Stimulated activated naive CD8-positive, alpha-beta T cell treated with anti-CD3 and anti-CD28 coated beads, Interleukin-15, Interleukin-2, amounts not matched to agents 100 ng/mL and 50 ng/mL, for 24 hours (primary cell): ENCODE data around the gene MB.

Experiments
- H3K27ac Mint-ChIP-seq: one replicate; pipeline ENCODE4 v1.8.0; 2021; ENCODE audit warnings: mild to moderate bottlenecking, mixed read lengths
- H3K27me3 Mint-ChIP-seq: one replicate; pipeline ENCODE4 v1.8.0; 2021; ENCODE audit warnings: mixed read lengths
- H3K36me3 Mint-ChIP-seq: one replicate; pipeline ENCODE4 v1.8.0; 2021; ENCODE audit warnings: low read depth, mixed read lengths
- H3K4me1 Mint-ChIP-seq: one replicate; pipeline ENCODE4 v1.8.0; 2021; ENCODE audit warnings: low read depth, mixed read lengths
- H3K4me3 Mint-ChIP-seq: one replicate; pipeline ENCODE4 v1.8.0; 2021; ENCODE audit warnings: mild to moderate bottlenecking, mixed read lengths
- H3K9me3 Mint-ChIP-seq: one replicate; pipeline ENCODE4 v1.8.0; 2021; ENCODE audit warnings: mixed read lengths

Gene MB

GRCh38 chr22:35568751-35569739 is 48.1 kb downstream of the MB start:
- H3K4me1 Mint-ChIP-seq = no peaks in the 10 kb centered on the region
- H3K9me3 Mint-ChIP-seq = no peaks in the 10 kb centered on the region
- H3K4me3 Mint-ChIP-seq = no peak overlapping the region
- no peaks in the 10 kb centered on the region for H3K27me3 Mint-ChIP-seq
- no peaks in the 10 kb centered on the region for H3K36me3 Mint-ChIP-seq
- H3K27ac Mint-ChIP-seq = no peak overlapping the region

- H3K9me3 Mint-ChIP-seq = no peaks in the 10 kb centered on the region
- peaks cover 4% of the 10 kb centered on the region for H3K27me3 Mint-ChIP-seq
- H3K4me3 Mint-ChIP-seq = no peak overlapping the region
- no peak overlapping the region for H3K27ac Mint-ChIP-seq
- no peaks in the 10 kb centered on the region for H3K36me3 Mint-ChIP-seq
- H3K4me1 Mint-ChIP-seq = no peaks in the 10 kb centered on the region
Observed at GRCh38 chr22:35567351-35568141, 49.6 kb downstream of the MB start.

GRCh38 chr22:35564975-35565867 is 51.9 kb downstream of the MB start:
- Mint-ChIP-seq H3K9me3 (no peaks in the 10 kb centered on the region), H3K27ac (no peak overlapping the region), H3K36me3 (no peaks in the 10 kb centered on the region), H3K4me3 (no peak overlapping the region), H3K4me1 (peaks cover 7% of the 10 kb centered on the region), H3K27me3 (peaks cover 8% of the 10 kb centered on the region)

- Mint-ChIP-seq H3K27me3 (peaks cover 8% of the 10 kb centered on the region), H3K36me3 (no peaks in the 10 kb centered on the region), H3K27ac (no peak overlapping the region), H3K9me3 (no peaks in the 10 kb centered on the region), H3K4me1 (peaks cover 7% of the 10 kb centered on the region), H3K4me3 (no peak overlapping the region)
Observed at GRCh38 chr22:35563211-35563610, 53.9 kb downstream of the MB start.

GRCh38 chr22:35561796-35562526 is 55.2 kb downstream of the MB start:
- Mint-ChIP-seq H3K9me3 (no peaks in the 10 kb centered on the region), H3K4me3 (no peak overlapping the region), H3K36me3 (no peaks in the 10 kb centered on the region), H3K4me1 (peaks cover 7% of the 10 kb centered on the region), H3K27ac (no peak overlapping the region), H3K27me3 (peaks cover 8% of the 10 kb centered on the region)

GRCh38 chr22:35560824-35561223 is 56.3 kb downstream of the MB start:
- Mint-ChIP-seq H3K36me3 (no peaks in the 10 kb centered on the region), H3K4me3 (no peak overlapping the region), H3K4me1 (peaks cover 7% of the 10 kb centered on the region), H3K27me3 (peaks cover 8% of the 10 kb centered on the region), H3K27ac (no peak overlapping the region), H3K9me3 (no peaks in the 10 kb centered on the region)

GRCh38 chr22:35560366-35560765 is 56.8 kb downstream of the MB start:
- H3K27me3 Mint-ChIP-seq = peaks cover 8% of the 10 kb centered on the region
- H3K36me3 Mint-ChIP-seq = no peaks in the 10 kb centered on the region
- H3K4me1 Mint-ChIP-seq = peaks cover 7% of the 10 kb centered on the region
- no peaks in the 10 kb centered on the region for H3K9me3 Mint-ChIP-seq
- no peak overlapping the region for H3K4me3 Mint-ChIP-seq
- no peak overlapping the region for H3K27ac Mint-ChIP-seq

- no peak overlapping the region for H3K4me3 Mint-ChIP-seq
- peaks cover 10% of the 10 kb centered on the region for H3K4me1 Mint-ChIP-seq
- H3K27me3 Mint-ChIP-seq = peaks cover 8% of the 10 kb centered on the region
Observed at GRCh38 chr22:35559354-35560005, 57.6 kb downstream of the MB start.

GRCh38 chr22:35558719-35559118 is 58.4 kb downstream of the MB start:
- H3K27ac Mint-ChIP-seq = no peak overlapping the region
- no peak overlapping the region for H3K4me3 Mint-ChIP-seq
- peaks cover 15% of the 10 kb centered on the region for H3K4me1 Mint-ChIP-seq
- H3K9me3 Mint-ChIP-seq = no peaks in the 10 kb centered on the region
- no peaks in the 10 kb centered on the region for H3K36me3 Mint-ChIP-seq
- peaks cover 8% of the 10 kb centered on the region for H3K27me3 Mint-ChIP-seq

More at GRCh38 chr22:35559354-35560005, 57.6 kb downstream of the MB start:
- Mint-ChIP-seq H3K9me3 (no peaks in the 10 kb centered on the region), H3K36me3 (no peaks in the 10 kb centered on the region), H3K27ac (no peak overlapping the region)

- H3K4me3 Mint-ChIP-seq = no peak overlapping the region
- H3K4me1 Mint-ChIP-seq = peaks cover 20% of the 10 kb centered on the region
- no peaks in the 10 kb centered on the region for H3K36me3 Mint-ChIP-seq
- H3K27ac Mint-ChIP-seq = no peak overlapping the region
- H3K27me3 Mint-ChIP-seq = peaks cover 5% of the 10 kb centered on the region
- no peaks in the 10 kb centered on the region for H3K9me3 Mint-ChIP-seq
Observed at GRCh38 chr22:35558031-35558430, 59.1 kb downstream of the MB start.
